ENCODE data around the gene C2CD3. TPM values are rescaled to one million over a fixed set of nuclear protein-coding genes. Genes with fewer than 3 reads are reported as not detected.

The C2CD3 gene
- total RNA-seq, 2 donors from 2014 or later = 31.1 to 35.2 TPM

GRCh38 chr11:74185285-74185684 is 14.5 kb upstream of the C2CD3 start:
- Mint-ChIP-seq H3K36me3 (ENCODE audit: insufficient read depth in 2 of 2) (peaks cover 0 to 10% of the 10 kb centered on the region in 2 donors), H3K27me3 (ENCODE audit: low read depth) (no peaks in the 10 kb centered on the region), H3K4me1 (ENCODE audit: low read depth) (peaks cover 7% of the 10 kb centered on the region), H3K4me3 (no peak overlapping the region), H3K27ac (no peak overlapping the region), H3K9me3 (no peaks in the 10 kb centered on the region)
- ATAC-seq (replicated peaks in 1 of 2) (no peak), DNase-seq (no peak)

- no peak overlapping the region for H3K4me3 Mint-ChIP-seq
- peaks cover 6% of the 10 kb centered on the region for H3K4me1 Mint-ChIP-seq (ENCODE audit: low read depth)
- DNase-seq (no peak), ATAC-seq (replicated peaks in 1 of 2) (no peak)
- H3K9me3 Mint-ChIP-seq = no peaks in the 10 kb centered on the region
- no peaks in the 10 kb centered on the region for H3K27me3 Mint-ChIP-seq (ENCODE audit: low read depth)
- H3K36me3 Mint-ChIP-seq (ENCODE audit: insufficient read depth in 2 of 2) = peaks cover 0 to 5% of the 10 kb centered on the region in 2 donors
- H3K27ac Mint-ChIP-seq = no peak overlapping the region
These were observed 11.8 kb upstream of the C2CD3 start for GRCh38 chr11:74182635-74183034.

GRCh38 chr11:74179234-74180052 is 8.6 kb upstream of the C2CD3 start:
- no peak overlapping the region for H3K27ac Mint-ChIP-seq
- H3K4me1 Mint-ChIP-seq (ENCODE audit: low read depth) = peaks cover 9% of the 10 kb centered on the region
- no peak for DNase-seq
- no peaks in the 10 kb centered on the region for H3K9me3 Mint-ChIP-seq
- H3K36me3 Mint-ChIP-seq (ENCODE audit: insufficient read depth in 2 of 2) = peaks cover 0 to 2% of the 10 kb centered on the region in 2 donors
- peak; percentile 41 to 72 for ATAC-seq (replicated peaks in 1 of 2)
- H3K27me3 Mint-ChIP-seq (ENCODE audit: low read depth) = no peaks in the 10 kb centered on the region
- H3K4me3 Mint-ChIP-seq = peak overlapping the region in 1 of 2 donors; percentile 1

- DNase-seq (no peak), ATAC-seq (replicated peaks in 1 of 2) (no peak)
- Mint-ChIP-seq H3K27me3 (ENCODE audit: low read depth) (no peaks in the 10 kb centered on the region), H3K36me3 (ENCODE audit: insufficient read depth in 2 of 2) (no peaks in the 10 kb centered on the region), H3K4me1 (ENCODE audit: low read depth) (peaks cover 13% of the 10 kb centered on the region), H3K4me3 (no peak overlapping the region), H3K27ac (no peak overlapping the region), H3K9me3 (no peaks in the 10 kb centered on the region)
These were observed 5.1 kb upstream of the C2CD3 start for GRCh38 chr11:74175920-74176319.

GRCh38 chr11:74171997-74172396 is 1.2 kb upstream of the C2CD3 start:
- Mint-ChIP-seq H3K27me3 (ENCODE audit: low read depth) (no peaks in the 10 kb centered on the region), H3K9me3 (no peaks in the 10 kb centered on the region), H3K4me1 (ENCODE audit: low read depth) (peaks cover 6% of the 10 kb centered on the region), H3K27ac (no peak overlapping the region), H3K4me3 (no peak overlapping the region), H3K36me3 (ENCODE audit: insufficient read depth in 2 of 2) (no peaks in the 10 kb centered on the region)
- DNase-seq (no peak), ATAC-seq (replicated peaks in 1 of 2) (no peak)

GRCh38 chr11:74171630-74171968 is 797 bp upstream of the C2CD3 start:
- no peak for DNase-seq
- H3K9me3 Mint-ChIP-seq = no peaks in the 10 kb centered on the region
- H3K4me3 Mint-ChIP-seq = no peak overlapping the region
- peaks cover 6% of the 10 kb centered on the region for H3K4me1 Mint-ChIP-seq (ENCODE audit: low read depth)
- peaks cover 0 to 1% of the 10 kb centered on the region in 2 donors for H3K36me3 Mint-ChIP-seq (ENCODE audit: insufficient read depth in 2 of 2)
- H3K27ac Mint-ChIP-seq = no peak overlapping the region
- no peak for ATAC-seq (replicated peaks in 1 of 2)
- H3K27me3 Mint-ChIP-seq (ENCODE audit: low read depth) = no peaks in the 10 kb centered on the region

- DNase-seq = no peak
- no peaks in the 10 kb centered on the region for H3K9me3 Mint-ChIP-seq
- H3K4me1 Mint-ChIP-seq (ENCODE audit: low read depth) = peaks cover 6% of the 10 kb centered on the region
- no peak overlapping the region for H3K27ac Mint-ChIP-seq
- H3K27me3 Mint-ChIP-seq (ENCODE audit: low read depth) = no peaks in the 10 kb centered on the region
- peaks cover 0 to 3% of the 10 kb centered on the region in 2 donors for H3K36me3 Mint-ChIP-seq (ENCODE audit: insufficient read depth in 2 of 2)
- no peak overlapping the region for H3K4me3 Mint-ChIP-seq
- ATAC-seq (replicated peaks in 1 of 2) = no peak
These were observed 904 bp downstream of the C2CD3 start for GRCh38 chr11:74169738-74170458.

GRCh38 chr11:74168838-74169237 is 2.0 kb downstream of the C2CD3 start:
- Mint-ChIP-seq H3K27me3 (ENCODE audit: low read depth) (no peaks in the 10 kb centered on the region), H3K4me3 (peak overlapping the region; percentile 13 to 60), H3K4me1 (ENCODE audit: low read depth) (no peaks in the 10 kb centered on the region), H3K27ac (no peak overlapping the region), H3K36me3 (ENCODE audit: insufficient read depth in 2 of 2) (peaks cover 0 to 10% of the 10 kb centered on the region in 2 donors), H3K9me3 (no peaks in the 10 kb centered on the region)
- DNase-seq (no peak), ATAC-seq (replicated peaks in 1 of 2) (no peak)

GRCh38 chr11:74162681-74163467 is 7.9 kb downstream of the C2CD3 start:
- Mint-ChIP-seq H3K9me3 (no peaks in the 10 kb centered on the region), H3K27me3 (ENCODE audit: low read depth) (no peaks in the 10 kb centered on the region), H3K4me1 (ENCODE audit: low read depth) (peaks cover 27% of the 10 kb centered on the region)

GRCh38 chr11:74159642-74160041 is 11.2 kb downstream of the C2CD3 start:
- Mint-ChIP-seq H3K4me3 (no peak overlapping the region), H3K27me3 (ENCODE audit: low read depth) (no peaks in the 10 kb centered on the region), H3K4me1 (ENCODE audit: low read depth) (peaks cover 27% of the 10 kb centered on the region), H3K36me3 (ENCODE audit: insufficient read depth in 2 of 2) (peaks cover 4 to 25% of the 10 kb centered on the region in 2 donors), H3K9me3 (no peaks in the 10 kb centered on the region), H3K27ac (no peak overlapping the region)
- no peak for ATAC-seq (replicated peaks in 1 of 2)
- DNase-seq = no peak

More at GRCh38 chr11:74162681-74163467, 7.9 kb downstream of the C2CD3 start:
- Mint-ChIP-seq H3K4me3 (no peak overlapping the region), H3K27ac (no peak overlapping the region), H3K36me3 (ENCODE audit: insufficient read depth in 2 of 2) (peaks cover 3 to 27% of the 10 kb centered on the region in 2 donors)
- peak in 1 of 2 donors; percentile 59 for ATAC-seq (replicated peaks in 1 of 2)
- no peak for DNase-seq

GRCh38 chr11:74157169-74157568 is 13.6 kb downstream of the C2CD3 start:
- Mint-ChIP-seq H3K36me3 (ENCODE audit: insufficient read depth in 2 of 2) (peaks cover 4 to 19% of the 10 kb centered on the region in 2 donors), H3K27ac (no peak overlapping the region), H3K4me3 (no peak overlapping the region), H3K4me1 (ENCODE audit: low read depth) (peaks cover 12% of the 10 kb centered on the region), H3K9me3 (no peaks in the 10 kb centered on the region), H3K27me3 (ENCODE audit: low read depth) (no peaks in the 10 kb centered on the region)
- DNase-seq (no peak), ATAC-seq (replicated peaks in 1 of 2) (no peak)

- no peak overlapping the region for H3K27ac Mint-ChIP-seq
- H3K36me3 Mint-ChIP-seq (ENCODE audit: insufficient read depth in 2 of 2) = peaks cover 3 to 8% of the 10 kb centered on the region in 2 donors
These were observed 16.1 kb downstream of the C2CD3 start for GRCh38 chr11:74154620-74155281.

More at GRCh38 chr11:74154620-74155281, 16.1 kb downstream of the C2CD3 start:
- Mint-ChIP-seq H3K4me1 (ENCODE audit: low read depth) (no peaks in the 10 kb centered on the region), H3K4me3 (no peak overlapping the region), H3K9me3 (no peaks in the 10 kb centered on the region), H3K27me3 (ENCODE audit: low read depth) (no peaks in the 10 kb centered on the region)
- DNase-seq (no peak), ATAC-seq (replicated peaks in 1 of 2) (no peak)

Measured in activated T-cell treated with anti-CD3 and anti-CD28 coated beads, Interleukin-2, amount 50 U/mL, for 72 hours (primary cell).